Mesothelial cell of epicardium (in vitro differentiated cells): ENCODE results near the gene TNFAIP8. TPM values are rescaled to one million over a fixed set of nuclear protein-coding genes. Genes with fewer than 3 reads are reported as not detected.

Experiments used
- DNase-seq, 2 experiments: peaks; one replicate each; pipeline ENCODE4 v3.0.0; 2021; ENCODE audit warnings: low spot score in 2 of 2; ENCODE audit not compliant: unreplicated experiment in 2 of 2
- H3K27ac Mint-ChIP-seq: 2 replicates; pipeline ENCODE4 v1.8.0; 2021; ENCODE audit warnings: mixed read lengths
- H3K27me3 Mint-ChIP-seq: 2 replicates; pipeline ENCODE4 v1.8.0; 2021; ENCODE audit warnings: low read depth, mixed read lengths
- H3K36me3 Mint-ChIP-seq: 2 replicates; pipeline ENCODE4 v1.8.0; 2021; ENCODE audit warnings: mixed read lengths
- H3K4me1 Mint-ChIP-seq: 2 replicates; pipeline ENCODE4 v1.8.0; 2021; ENCODE audit warnings: mixed read lengths
- H3K4me3 Mint-ChIP-seq: 2 replicates; pipeline ENCODE4 v1.8.0; 2021; ENCODE audit warnings: mild to moderate bottlenecking, moderate library complexity, mixed read lengths
- H3K9me3 Mint-ChIP-seq: 2 replicates; pipeline ENCODE4 v1.8.0; 2021; ENCODE audit warnings: mixed read lengths
- total RNA-seq: library from RNA; stranded (reverse); gene quantifications from 3 replicates; pipeline ENCODE4 v1.2.1, GENCODE V29; 2021
- TF ChIP-seq, protein P1 (sequence below): fragments of 200-600 bp; sonication (generic); IDR thresholded peaks from one replicate; pipeline ENCODE4 v1.5.0; 2021; ENCODE audit warnings: antibody characterized with exemption; ENCODE audit not compliant: unreplicated experiment

The TNFAIP8 gene
- total RNA-seq, 1 donor from 2014 or later, result 26.5 TPM

DNA sequence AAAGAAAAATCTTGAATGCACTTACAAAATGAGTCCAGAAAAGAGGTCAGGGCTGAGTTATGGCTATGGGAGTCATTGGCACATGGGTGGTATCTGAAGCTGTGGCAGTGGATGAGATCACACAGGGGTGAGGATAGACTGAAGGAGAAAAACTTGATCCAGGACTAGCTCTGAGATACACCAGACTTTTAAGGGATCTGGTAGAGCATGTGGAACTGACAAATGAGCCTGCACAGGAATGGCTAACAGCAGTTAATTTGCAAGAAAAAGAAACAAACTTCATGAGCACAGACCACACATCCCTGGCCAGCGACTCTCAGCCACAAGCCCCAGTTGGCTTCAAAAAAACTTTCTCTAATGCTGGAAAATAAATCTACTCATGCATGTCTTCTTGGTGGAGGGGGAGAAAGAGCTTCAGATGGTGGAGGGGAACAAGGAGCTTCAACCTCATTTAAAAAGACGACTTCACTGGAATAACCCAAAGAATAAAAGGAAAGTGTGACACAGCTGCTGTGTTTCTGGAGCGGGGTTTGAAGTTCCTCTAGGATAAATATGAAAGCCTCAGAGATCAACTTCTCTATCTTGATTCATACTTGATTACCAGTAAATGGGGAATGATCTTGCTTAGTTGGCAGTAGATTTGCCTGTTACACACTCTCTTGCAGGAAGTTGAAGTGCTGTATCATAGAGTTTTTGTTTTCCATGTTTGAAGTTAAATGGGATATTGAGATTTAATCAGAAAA, 33.6 kb downstream of the TNFAIP8 start:
- H3K36me3 Mint-ChIP-seq, result peaks cover 16% of the 10 kb centered on the region
- peak overlapping the region; percentile 44 for H3K27ac Mint-ChIP-seq
- H3K4me1 Mint-ChIP-seq, result peaks cover 62% of the 10 kb centered on the region
- TF ChIP-seq, protein P1, sequence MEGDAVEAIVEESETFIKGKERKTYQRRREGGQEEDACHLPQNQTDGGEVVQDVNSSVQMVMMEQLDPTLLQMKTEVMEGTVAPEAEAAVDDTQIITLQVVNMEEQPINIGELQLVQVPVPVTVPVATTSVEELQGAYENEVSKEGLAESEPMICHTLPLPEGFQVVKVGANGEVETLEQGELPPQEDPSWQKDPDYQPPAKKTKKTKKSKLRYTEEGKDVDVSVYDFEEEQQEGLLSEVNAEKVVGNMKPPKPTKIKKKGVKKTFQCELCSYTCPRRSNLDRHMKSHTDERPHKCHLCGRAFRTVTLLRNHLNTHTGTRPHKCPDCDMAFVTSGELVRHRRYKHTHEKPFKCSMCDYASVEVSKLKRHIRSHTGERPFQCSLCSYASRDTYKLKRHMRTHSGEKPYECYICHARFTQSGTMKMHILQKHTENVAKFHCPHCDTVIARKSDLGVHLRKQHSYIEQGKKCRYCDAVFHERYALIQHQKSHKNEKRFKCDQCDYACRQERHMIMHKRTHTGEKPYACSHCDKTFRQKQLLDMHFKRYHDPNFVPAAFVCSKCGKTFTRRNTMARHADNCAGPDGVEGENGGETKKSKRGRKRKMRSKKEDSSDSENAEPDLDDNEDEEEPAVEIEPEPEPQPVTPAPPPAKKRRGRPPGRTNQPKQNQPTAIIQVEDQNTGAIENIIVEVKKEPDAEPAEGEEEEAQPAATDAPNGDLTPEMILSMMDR, result no peak
- no peak for DNase-seq
- no peaks in the 10 kb centered on the region for H3K27me3 Mint-ChIP-seq
- no peak overlapping the region for H3K4me3 Mint-ChIP-seq
- no peaks in the 10 kb centered on the region for H3K9me3 Mint-ChIP-seq

DNA sequence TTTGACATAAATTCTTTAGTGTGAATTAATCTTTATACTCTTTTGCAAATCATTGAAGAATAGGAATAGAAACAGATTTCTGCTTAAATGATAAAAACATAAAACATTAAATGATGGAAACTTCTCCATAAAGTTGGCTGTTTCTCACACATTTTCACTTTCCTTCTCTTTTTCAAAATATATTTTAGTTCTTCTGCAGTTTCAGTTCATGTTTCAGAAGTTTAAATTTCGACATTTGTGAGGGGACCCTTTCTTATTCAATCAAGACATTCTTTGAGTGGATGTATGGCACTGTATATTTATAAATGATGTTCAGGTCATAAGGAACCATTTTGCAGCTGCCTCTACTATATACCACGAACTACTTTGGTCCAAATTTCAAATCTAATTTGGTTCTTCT, 34.6 kb downstream of the TNFAIP8 start:
- Mint-ChIP-seq H3K27ac (no peak overlapping the region), H3K4me3 (no peak overlapping the region), H3K27me3 (no peaks in the 10 kb centered on the region), H3K36me3 (peaks cover 23% of the 10 kb centered on the region), H3K9me3 (no peaks in the 10 kb centered on the region), H3K4me1 (peaks cover 56% of the 10 kb centered on the region)
- TF ChIP-seq, protein P1, result no peak
- DNase-seq, result no peak

GRCh38 chr5:119393201-119393691, 37.4 kb downstream of the TNFAIP8 start:
- DNase-seq, result no peak

GRCh38 chr5:119393746-119394145, 37.9 kb downstream of the TNFAIP8 start:
- Mint-ChIP-seq H3K36me3 (peaks cover 28% of the 10 kb centered on the region), H3K27ac (peak overlapping the region; percentile 53), H3K9me3 (no peaks in the 10 kb centered on the region), H3K27me3 (no peaks in the 10 kb centered on the region), H3K4me1 (peaks cover 30% of the 10 kb centered on the region), H3K4me3 (no peak overlapping the region)
- DNase-seq, result no peak
- TF ChIP-seq, protein P1, result no peak

More at GRCh38 chr5:119393201-119393691, 37.4 kb downstream of the TNFAIP8 start:
- TF ChIP-seq, protein P1, result no peak
- Mint-ChIP-seq H3K27me3 (no peaks in the 10 kb centered on the region), H3K27ac (peak overlapping the region; percentile 40), H3K9me3 (no peaks in the 10 kb centered on the region), H3K4me1 (peaks cover 34% of the 10 kb centered on the region), H3K36me3 (peaks cover 28% of the 10 kb centered on the region), H3K4me3 (no peak overlapping the region)

GRCh38 chr5:119395080-119395836, 39.4 kb downstream of the TNFAIP8 start:
- no peak overlapping the region for H3K4me3 Mint-ChIP-seq
- H3K27me3 Mint-ChIP-seq, result no peaks in the 10 kb centered on the region
- H3K27ac Mint-ChIP-seq, result no peak overlapping the region
- peaks cover 22% of the 10 kb centered on the region for H3K4me1 Mint-ChIP-seq
- peaks cover 28% of the 10 kb centered on the region for H3K36me3 Mint-ChIP-seq
- DNase-seq, result no peak
- H3K9me3 Mint-ChIP-seq, result no peaks in the 10 kb centered on the region
- TF ChIP-seq, protein P1, result no peak
